RWPE1 (cell line): ENCODE data around the gene RMND5B.

Experiments used
- CTCF ChIA-PET: fragments of 350-600 bp; sonication (Branson Sonifier 250); formaldehyde crosslinking; extraction: SDS; loops from one replicate; lab custom pipeline; 2021; lab: Yijun Ruan, JAX
- POLR2A ChIA-PET: fragments of 400-600 bp; formaldehyde crosslinking; extraction: SDS; loops from one replicate; lab custom pipeline; 2020; ENCODE audit warnings: antibody characterized with exemption; ENCODE audit not compliant: low non-redundant PET; lab: Yijun Ruan, JAX
- DNase-seq: peaks from one replicate; pipeline ENCODE4 v3.0.0; 2012; ENCODE audit warnings: low spot score
- H3K27ac ChIP-seq: fragments of 450-650 bp; 2 replicates; pipeline ENCODE4 v1.5.1; 2017
- TF ChIP-seq, protein P1 (sequence below): fragments of 450-650 bp; conservative IDR thresholded peaks from 2 replicates; pipeline ENCODE4 v1.5.1; 2017; ENCODE audit warnings: low read depth, mild to moderate bottlenecking

Gene RMND5B

DNA sequence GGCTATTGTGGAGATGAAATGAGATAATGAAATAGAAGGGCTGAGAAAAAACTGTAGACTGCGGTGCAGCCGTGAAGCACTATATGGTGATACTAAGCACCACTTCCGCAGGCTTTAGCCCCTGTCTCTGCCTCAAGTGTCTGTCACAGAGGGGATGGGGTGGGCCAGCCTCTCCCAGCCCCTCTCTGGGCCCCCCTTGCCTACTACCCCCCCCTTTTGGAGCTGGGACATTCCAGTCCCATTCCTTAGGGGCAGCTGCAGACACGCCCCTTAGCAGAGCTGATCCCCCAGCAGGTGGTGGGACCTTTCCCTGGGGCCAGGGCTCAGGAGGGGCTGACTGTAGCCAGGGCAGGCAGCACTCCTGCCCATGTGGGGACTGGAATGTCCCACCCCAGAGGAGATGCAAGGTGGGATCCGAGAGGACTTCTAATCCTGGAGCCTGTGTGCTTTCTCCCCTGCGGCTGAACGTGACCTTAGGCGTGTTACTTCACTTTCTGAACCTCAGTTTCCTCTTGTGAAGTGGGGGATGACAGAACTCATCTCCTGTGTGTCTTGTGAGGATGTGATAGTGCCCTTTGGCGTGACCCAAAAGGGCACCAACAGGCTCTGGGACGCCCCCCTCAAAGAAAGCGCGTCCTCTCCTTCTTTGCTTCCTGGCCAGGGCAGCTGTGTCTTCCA is 15.5 kb upstream of the RMND5B start:
- POLR2A ChIA-PET = no interaction called here
- H3K27ac ChIP-seq = peak overlapping the region; percentile 24; the same call in 1 of the 2 replicates
- CTCF ChIA-PET = interaction anchor here (1.1 to 1.7 kb wide), 2 partner anchors 39 to 40 kb away, joined by 4 to 6 read pairs; no protein-coding TSS in a partner anchor
- TF ChIP-seq, protein P1, sequence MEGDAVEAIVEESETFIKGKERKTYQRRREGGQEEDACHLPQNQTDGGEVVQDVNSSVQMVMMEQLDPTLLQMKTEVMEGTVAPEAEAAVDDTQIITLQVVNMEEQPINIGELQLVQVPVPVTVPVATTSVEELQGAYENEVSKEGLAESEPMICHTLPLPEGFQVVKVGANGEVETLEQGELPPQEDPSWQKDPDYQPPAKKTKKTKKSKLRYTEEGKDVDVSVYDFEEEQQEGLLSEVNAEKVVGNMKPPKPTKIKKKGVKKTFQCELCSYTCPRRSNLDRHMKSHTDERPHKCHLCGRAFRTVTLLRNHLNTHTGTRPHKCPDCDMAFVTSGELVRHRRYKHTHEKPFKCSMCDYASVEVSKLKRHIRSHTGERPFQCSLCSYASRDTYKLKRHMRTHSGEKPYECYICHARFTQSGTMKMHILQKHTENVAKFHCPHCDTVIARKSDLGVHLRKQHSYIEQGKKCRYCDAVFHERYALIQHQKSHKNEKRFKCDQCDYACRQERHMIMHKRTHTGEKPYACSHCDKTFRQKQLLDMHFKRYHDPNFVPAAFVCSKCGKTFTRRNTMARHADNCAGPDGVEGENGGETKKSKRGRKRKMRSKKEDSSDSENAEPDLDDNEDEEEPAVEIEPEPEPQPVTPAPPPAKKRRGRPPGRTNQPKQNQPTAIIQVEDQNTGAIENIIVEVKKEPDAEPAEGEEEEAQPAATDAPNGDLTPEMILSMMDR = no peak
- DNase-seq = no peak

DNA sequence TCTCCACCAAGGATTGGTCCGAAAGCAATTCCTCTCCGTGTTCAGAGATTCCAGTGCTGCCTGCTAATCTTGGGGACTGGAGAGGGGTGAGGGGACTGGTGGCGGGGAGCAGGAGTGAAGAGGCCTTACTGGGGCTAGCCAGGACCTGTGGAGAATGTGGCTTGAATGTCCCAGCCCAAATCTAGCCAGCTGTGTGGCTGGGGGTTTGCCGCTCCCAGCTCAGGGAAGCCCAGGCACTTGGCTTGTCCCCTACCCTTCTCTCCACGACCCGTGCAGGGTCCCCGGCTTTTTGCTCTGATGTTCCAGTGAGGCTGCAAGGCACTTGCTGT is 15.0 kb upstream of the RMND5B start:
- ChIA-PET POLR2A (no interaction called here), CTCF (interaction anchor here (1.1 to 1.7 kb wide), 2 partner anchors 39 to 40 kb away, joined by 4 to 6 read pairs; no protein-coding TSS in a partner anchor)
- TF ChIP-seq, protein P1 = no peak
- peak overlapping the region; percentile 24; the same call in 1 of the 2 replicates for H3K27ac ChIP-seq
- DNase-seq = no peak

DNA sequence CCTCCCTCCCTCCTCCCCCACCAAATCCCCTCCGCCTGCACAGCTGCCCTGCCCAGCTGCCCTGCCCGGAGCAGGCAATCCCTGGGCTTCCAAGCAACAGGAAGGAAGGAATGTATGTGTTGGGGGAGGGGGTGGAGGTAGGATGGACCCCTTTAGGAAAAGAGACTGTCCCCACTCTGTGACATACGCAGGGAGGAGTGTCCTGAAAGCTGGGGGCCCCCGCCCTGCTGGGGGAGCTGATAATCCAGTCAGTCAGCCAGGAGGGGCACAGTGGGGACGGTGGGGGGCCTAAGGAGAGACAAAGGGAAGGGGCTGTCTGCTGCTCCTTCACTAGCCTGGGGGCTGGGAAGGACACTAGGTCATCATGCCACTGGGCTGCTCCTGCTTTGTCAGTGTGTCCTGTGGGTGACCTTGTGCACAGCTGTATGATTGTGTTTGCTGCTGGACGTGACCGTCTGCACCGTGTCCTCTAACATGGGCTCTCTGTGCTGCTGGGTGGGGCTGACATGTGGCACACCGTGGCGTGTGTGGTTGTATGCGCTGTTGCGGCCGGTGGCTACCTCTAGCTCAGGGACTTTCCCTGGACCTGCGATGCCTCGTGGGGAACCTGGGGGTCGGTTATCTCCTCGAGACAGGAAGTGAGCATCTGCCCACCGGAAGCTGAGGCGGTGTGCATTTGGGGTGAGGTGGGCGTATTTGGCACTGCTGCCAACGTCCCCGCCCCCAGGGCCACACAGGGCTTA is 14.5 kb upstream of the RMND5B start:
- TF ChIP-seq, protein P1 = no peak
- CTCF ChIA-PET = interaction anchor here (0.6 to 1.7 kb wide), 3 partner anchors 40 to 1058 kb away, joined by 3 to 6 read pairs (median 4); no protein-coding TSS in a partner anchor
- POLR2A ChIA-PET = interaction anchor here (0.6 kb wide), 1 partner anchor 1648 kb away, joined by 3 read pairs; no protein-coding TSS in a partner anchor
- no peak for DNase-seq
- peak overlapping the region; percentile 24; the same call in 1 of the 2 replicates for H3K27ac ChIP-seq

DNA sequence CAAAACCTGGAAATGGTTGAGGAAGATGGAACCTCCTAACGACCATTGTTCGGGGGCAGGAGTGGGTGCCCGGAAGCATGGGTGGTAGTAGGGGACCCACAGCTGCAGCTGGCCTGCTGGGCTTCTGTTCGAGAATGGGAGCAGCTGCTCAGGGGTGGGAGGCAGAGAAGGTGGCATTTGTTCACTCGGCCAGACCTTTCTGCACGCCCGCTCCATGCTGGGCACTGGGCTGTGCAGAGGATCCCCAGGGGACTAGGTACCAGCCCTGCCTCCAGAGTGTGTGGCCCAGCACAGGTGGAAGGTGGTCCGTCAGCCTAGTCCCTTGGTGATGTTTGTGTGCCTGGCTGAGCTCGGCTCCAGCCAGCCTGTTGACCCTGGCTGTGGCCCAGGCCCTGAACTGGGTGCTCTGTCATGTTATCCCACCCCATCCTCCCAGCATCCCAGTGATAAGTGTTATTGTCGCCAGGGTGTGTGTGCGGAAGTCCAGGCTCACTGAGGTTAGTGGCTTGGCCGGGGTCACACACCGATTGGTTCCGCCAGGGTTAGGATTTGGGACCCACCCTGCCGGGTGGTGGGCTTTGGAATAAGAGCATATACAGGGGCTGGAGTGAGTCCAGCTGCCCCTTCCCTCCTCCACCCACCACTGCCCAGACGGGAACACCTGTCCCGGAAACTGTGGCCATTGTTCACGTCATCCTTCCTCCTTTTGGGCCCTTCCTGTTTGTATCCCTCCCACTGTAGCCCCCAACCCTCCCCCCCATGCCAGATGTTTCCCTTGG is 12.7 kb upstream of the RMND5B start:
- POLR2A ChIA-PET = interaction anchor here (0.5 to 0.9 kb wide), 2 partner anchors 11 to 708 kb away, joined by 3 read pairs; no protein-coding TSS in a partner anchor
- CTCF ChIA-PET = interaction anchor here (0.8 to 1.3 kb wide), 2 partner anchors 29 to 43 kb away, joined by 3 to 4 read pairs; no protein-coding TSS in a partner anchor
- no peak overlapping the region for H3K27ac ChIP-seq
- TF ChIP-seq, protein P1 = no peak
- DNase-seq = no peak

DNA sequence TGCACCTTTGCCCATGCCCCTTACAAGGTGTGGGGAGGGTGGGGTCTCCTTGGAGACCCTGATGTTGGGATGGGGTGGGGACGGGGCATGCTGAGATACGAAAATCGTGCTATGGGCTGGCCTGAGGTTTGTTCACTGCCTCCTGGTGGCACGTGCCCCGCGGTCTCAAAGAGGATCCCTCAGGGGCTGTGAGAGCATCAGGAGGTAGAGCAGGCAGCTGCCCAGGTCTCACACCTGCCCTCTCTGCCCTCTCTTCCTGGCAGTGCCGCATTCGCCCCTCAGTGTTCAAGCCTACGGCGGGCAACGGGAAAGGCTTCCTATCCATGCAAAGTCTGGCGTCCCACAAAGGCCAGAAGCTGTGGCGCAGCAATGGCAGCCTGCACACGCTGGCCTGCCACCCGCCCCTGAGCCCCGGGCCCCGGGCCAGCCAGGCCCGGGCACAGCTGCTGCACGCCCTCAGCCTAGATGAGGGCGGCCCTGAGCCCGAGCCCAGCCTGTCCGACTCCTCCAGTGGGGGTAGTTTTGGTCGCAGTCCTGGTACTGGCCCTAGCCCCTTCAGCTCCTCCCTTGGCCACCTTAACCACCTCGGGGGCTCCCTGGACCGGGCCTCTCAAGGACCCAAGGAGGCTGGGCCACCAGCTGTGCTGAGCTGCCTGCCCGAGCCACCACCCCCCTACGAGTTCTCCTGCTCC is 10.8 kb upstream of the RMND5B start:
- DNase-seq = no peak
- no peak overlapping the region for H3K27ac ChIP-seq
- POLR2A ChIA-PET = no interaction called here

More for the DNA sequence above, 10.8 kb upstream of the RMND5B start:
- TF ChIP-seq, protein P1 = no peak
- CTCF ChIA-PET = interaction anchor here (0.6 to 5.8 kb wide), 9 partner anchors 9 to 76 kb away, joined by 3 to 50 read pairs (median 5); no protein-coding TSS in a partner anchor
